GM19238 (cell line): ENCODE results near the gene HEBP1.

ENCODE experiments used
- DNase-seq: peaks from one replicate; pipeline ENCODE4 v3.0.0; 2011; ENCODE audit warnings: low spot score; ENCODE audit not compliant: insufficient read length

HEBP1 gene

GRCh38 chr12:12951504-12951903, 48.6 kb downstream of the HEBP1 start:
- DNase-seq = no peak

DNA sequence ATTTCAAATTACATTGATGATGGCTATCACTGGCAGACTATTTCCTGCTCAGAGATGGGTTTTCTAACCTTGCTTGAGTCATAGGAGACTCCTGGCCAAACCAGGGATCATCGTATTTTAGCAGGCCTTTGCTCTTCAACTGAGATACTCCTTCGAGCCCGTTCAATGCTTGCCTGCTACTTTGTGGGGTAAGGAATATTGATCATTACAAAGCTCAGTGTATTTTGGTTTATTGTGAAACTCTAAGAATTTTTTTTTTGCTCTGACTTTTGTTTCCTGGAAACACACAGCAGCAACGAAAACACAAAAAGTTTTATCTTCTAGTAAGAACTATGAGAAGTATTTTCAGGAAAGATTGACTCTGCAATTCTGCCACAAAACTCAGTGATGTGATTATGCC, 52.2 kb downstream of the HEBP1 start:
- no peak for DNase-seq

DNA sequence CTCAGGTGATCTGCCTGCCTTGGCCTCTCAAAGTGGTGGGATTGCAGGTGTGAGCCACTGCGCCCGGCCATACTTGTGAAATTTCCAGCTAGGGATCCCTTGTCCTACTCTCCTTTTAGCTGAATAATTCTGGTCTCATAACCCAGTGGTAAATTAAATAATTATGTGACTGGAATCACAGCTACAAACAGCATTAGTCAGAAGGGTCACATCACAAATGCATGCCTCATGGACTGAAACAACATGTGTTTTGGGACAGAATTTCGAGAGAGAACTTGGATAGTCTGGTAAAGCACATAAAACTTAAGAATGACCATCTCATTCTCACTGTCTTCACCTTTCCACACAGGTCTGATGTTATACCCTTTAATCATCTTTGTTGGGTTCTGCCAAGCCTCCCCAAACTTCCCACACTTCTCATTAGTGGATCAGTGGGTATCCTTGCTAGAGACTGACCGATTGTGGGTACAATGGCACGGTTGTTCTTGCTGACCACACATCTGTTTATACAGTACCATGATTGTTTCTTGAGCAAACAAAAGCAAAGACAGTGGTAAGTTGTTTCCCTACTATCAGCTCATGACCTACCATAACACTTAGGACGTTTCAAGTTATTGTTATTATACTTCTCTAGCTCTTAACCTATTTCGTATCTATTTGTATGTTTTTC, 53.2 kb downstream of the HEBP1 start:
- no peak for DNase-seq

GRCh38 chr12:12945591-12945990, 54.5 kb downstream of the HEBP1 start:
- no peak for DNase-seq

DNA sequence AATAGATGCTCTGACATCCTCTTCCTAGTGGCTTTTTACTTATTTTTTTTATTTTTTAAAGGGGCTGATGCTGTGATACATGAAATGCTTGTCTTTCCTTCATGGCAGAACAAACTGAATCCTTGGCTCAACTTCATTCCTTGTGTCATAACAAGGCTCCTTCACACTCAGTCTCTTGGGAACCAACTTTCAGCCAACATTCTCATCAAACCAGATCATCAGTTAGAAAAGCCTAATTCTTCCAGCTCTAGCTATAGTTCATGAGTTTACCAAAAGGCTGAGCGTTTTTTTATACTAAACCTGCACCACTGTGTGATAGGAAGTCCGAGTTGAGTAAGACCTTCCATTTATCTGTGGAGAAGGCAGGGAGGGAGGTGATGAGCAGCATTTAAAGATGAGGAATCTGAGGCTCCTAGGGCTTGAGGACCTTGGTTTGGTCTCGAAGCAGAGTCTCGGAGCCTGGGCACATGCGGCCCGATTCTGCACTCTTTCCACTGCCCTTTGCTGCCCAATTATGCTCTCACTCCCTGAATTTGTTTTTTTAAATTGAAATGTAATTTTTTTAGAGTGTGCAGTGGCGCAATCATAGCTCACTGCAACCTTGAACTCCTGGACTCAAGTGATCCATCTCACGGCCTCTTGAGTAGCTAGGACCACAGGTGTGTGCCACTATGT, 56.3 kb downstream of the HEBP1 start:
- no peak for DNase-seq

- DNase-seq = no peak
These were observed 58.4 kb downstream of the HEBP1 start for GRCh38 chr12:12941450-12942350.

- no peak for DNase-seq
These were observed 60.2 kb downstream of the HEBP1 start for GRCh38 chr12:12939888-12940287.

DNA sequence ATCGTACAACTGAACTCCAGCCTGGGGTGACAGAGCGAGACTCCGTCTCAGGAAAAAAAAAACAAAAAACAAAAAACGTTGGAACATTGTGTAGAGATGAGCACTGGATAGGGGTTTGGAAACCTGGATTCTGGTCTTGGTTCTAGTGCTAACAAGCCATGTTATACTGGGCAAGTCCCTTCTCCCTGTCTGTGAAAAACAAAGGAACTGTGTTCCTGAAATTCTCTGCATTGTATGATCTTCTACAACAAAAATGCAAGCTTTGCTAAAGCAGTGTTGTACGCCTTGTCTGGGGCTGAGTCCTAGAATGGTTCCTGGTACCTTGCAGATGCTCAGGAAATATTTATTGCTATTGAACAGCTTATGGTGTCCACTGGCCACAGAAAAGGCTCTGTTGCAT, 61.5 kb downstream of the HEBP1 start:
- no peak for DNase-seq

DNA sequence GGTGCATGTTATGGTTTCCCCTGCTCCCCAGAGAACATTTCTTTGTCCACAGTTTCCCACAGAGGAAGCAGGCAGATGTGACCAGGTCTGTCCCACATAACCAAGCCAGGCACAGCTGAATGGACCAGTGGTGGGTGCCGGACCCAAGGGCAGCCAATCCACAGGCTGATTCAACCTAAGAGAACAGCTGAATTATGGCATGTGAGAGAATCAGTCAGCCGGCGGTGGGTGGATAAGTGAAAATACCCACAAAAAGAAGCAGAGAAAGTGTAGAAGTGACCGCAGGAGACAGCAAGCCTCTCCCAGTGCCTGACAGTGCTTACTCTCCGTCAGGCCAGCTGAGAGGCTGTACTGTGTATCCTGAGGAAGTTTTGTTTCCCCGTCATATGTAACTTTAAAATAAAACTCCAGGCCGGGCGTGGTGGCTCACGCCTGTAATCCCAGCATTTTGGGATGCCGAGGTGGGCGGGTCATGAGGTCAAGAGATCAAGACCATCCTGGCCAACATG, 63.0 kb downstream of the HEBP1 start:
- DNase-seq = no peak

DNA sequence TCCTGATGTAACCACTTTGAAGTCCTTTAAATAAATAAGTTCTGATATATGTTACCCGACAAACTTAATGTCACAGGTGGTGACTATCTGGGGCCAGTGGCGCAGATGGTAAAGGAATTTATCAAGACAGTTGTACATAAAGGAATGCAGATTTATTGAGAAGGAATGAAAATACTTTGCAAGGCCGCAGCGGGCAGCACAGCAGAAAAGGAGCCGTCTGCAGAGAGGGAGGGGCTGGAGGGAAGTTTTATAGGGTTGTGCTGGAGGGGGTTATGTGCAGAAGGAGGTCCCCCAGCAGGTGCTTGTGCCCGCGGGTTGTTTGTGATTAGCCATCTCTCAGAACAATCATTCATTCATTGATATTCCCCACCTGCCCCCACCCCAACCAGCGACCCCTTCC, 65.5 kb downstream of the HEBP1 start:
- no peak for DNase-seq

DNA sequence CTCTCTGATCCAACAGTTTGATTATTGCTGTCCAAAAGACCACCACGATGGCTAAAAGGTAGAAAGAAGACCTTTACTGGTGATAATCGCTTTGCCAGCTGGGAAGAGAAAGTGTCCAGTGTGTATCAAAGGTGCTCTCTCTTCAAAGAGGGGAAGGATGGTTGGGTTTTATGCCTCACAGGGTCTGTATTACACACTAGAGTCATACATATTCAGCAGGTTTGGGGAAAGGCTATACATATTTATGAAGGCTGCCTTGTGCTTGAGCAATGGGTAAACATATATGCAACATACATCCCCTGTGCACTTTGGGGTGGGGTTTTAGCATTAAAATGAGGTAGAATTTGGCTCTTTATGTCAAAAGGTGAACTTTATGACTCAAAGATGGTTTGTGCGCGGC, 66.3 kb downstream of the HEBP1 start:
- DNase-seq = no peak

DNA sequence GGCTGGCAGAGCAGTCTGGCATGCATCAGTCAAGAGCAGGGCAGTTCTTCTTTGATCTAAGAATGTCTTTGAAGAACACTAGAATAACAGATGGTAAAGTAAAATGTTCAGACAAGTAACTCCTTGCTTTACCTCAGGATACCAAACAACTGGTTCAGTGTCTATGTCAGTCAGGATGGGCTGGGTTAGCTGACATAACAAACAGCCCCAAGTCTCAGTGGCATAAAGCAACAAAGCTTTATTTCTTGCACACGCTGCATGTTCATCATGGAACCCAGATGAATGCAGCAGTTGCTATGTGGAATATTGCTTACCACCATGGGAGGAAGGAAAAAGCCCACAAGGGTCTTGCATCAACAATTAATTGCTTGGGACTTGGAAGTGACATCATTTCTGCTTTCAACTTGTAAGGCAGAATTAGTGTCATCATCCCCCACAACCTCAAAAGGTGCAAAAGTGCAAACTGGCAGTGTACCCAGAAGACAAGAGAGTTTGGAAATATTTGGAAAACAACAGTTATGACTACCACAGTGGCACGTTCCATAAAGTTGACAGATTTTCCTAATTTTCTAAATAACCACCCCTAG, 69.3 kb downstream of the HEBP1 start:
- no peak for DNase-seq

GRCh38 chr12:12929696-12930095, 70.4 kb downstream of the HEBP1 start:
- DNase-seq = no peak

GRCh38 chr12:12927211-12928079, 72.6 kb downstream of the HEBP1 start:
- DNase-seq = no peak

GRCh38 chr12:12926571-12927071, 73.4 kb downstream of the HEBP1 start:
- DNase-seq = no peak

DNA sequence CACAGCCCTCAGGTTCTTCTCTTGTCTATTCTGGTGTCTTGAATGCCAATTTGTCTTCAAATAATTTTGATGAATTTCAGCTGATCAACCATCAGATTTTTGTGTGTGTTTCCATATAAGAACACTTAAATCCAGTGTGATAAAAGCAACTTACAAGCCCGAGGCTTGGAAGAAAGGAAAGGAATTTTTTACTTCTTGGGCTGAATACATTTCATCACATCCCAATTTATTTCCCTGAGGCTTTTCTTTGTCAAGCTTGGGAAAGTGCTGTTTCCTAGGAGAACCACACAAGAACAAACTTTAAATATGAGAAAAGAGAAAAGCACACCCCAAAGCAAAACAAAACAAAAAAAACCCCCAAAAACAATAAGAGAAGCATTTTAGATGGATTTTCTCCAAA, 74.7 kb downstream of the HEBP1 start:
- no peak for DNase-seq
